ENCODE results near the gene COA8. TPM values are rescaled to one million over a fixed set of nuclear protein-coding genes. Genes with fewer than 3 reads are reported as not detected.
A peak's percentile ranks its signal among the peaks of the same experiment; 100 is the strongest.

Gene COA8
- total RNA-seq, 1 donor from 2014 or later = 33.0 TPM

GRCh38 chr14:103555559-103556337, 7.0 kb upstream of the COA8 start:
- Histone ChIP-seq H3K27me3 (ENCODE audit: low read depth) (no peaks in the 10 kb centered on the region), H3K4me1 (peaks cover 63% of the 10 kb centered on the region), H3K27ac (no peak overlapping the region), H3K9me3 (no peaks in the 10 kb centered on the region), H3K4me3 (no peak overlapping the region), H3K36me3 (peaks cover 44% of the 10 kb centered on the region)
- no peak for TF ChIP-seq CTCF (IDR thresholded peaks at IDR 0.05)
- intact Hi-C loops (cut with DNase I) = no loop called here
- ATAC-seq (no peak), DNase-seq (peak; percentile 30)

GRCh38 chr14:103556946-103557758, 5.6 kb upstream of the COA8 start:
- Histone ChIP-seq H3K27me3 (ENCODE audit: low read depth) (no peaks in the 10 kb centered on the region), H3K9me3 (no peaks in the 10 kb centered on the region), H3K4me3 (no peak overlapping the region), H3K4me1 (peaks cover 60% of the 10 kb centered on the region), H3K27ac (peak overlapping the region; percentile 7), H3K36me3 (peaks cover 45% of the 10 kb centered on the region)
- ATAC-seq (no peak), DNase-seq (no peak)
- intact Hi-C loops (cut with DNase I) = no loop called here
- TF ChIP-seq CTCF (IDR thresholded peaks at IDR 0.05) = no peak

- H3K27ac ChIP-seq = no peak overlapping the region
- peaks cover 45% of the 10 kb centered on the region for H3K36me3 ChIP-seq
- TF ChIP-seq CTCF (IDR thresholded peaks at IDR 0.05) = no peak
- H3K4me3 ChIP-seq = no peak overlapping the region
- intact Hi-C loops (cut with DNase I) = no loop called here
- H3K27me3 ChIP-seq (ENCODE audit: low read depth) = no peaks in the 10 kb centered on the region
- H3K4me1 ChIP-seq = peaks cover 54% of the 10 kb centered on the region
- H3K9me3 ChIP-seq = no peaks in the 10 kb centered on the region
- DNase-seq (peak; percentile 2), ATAC-seq (no peak)
Measured at GRCh38 chr14:103558071-103558882, 4.5 kb upstream of the COA8 start.

GRCh38 chr14:103559766-103560165, 3.0 kb upstream of the COA8 start:
- H3K9me3 ChIP-seq = no peaks in the 10 kb centered on the region
- H3K36me3 ChIP-seq = peaks cover 42% of the 10 kb centered on the region
- no peaks in the 10 kb centered on the region for H3K27me3 ChIP-seq (ENCODE audit: low read depth)
- no peak overlapping the region for H3K27ac ChIP-seq
- no peak for TF ChIP-seq CTCF (IDR thresholded peaks at IDR 0.05)
- ATAC-seq (no peak), DNase-seq (no peak)
- peaks cover 68% of the 10 kb centered on the region for H3K4me1 ChIP-seq
- intact Hi-C loops (cut with DNase I) = no loop called here
- no peak overlapping the region for H3K4me3 ChIP-seq

- peaks cover 72% of the 10 kb centered on the region for H3K4me1 ChIP-seq
- no peaks in the 10 kb centered on the region for H3K9me3 ChIP-seq
- no peak for TF ChIP-seq CTCF (IDR thresholded peaks at IDR 0.05)
- intact Hi-C loops (cut with DNase I) = no loop called here
- peak overlapping the region; percentile 98 for H3K4me3 ChIP-seq
- ATAC-seq (no peak), DNase-seq (no peak)
- no peaks in the 10 kb centered on the region for H3K27me3 ChIP-seq (ENCODE audit: low read depth)
- H3K27ac ChIP-seq = no peak overlapping the region
- H3K36me3 ChIP-seq = peaks cover 41% of the 10 kb centered on the region
Measured at GRCh38 chr14:103560691-103561090, 2.1 kb upstream of the COA8 start.

Data from lower lobe of right lung (tissue), 2 donors.